HEK293 (cell line): ENCODE measurements around the gene ITGA8.
"Not testable (repeated sequence)": the region's sequence is repeated elsewhere in the genome, so short reads cannot be mapped to it uniquely, and the experiment has no call there.

Experiments
- CTCF ChIA-PET: fragments of 350-600 bp; formaldehyde crosslinking; extraction: SDS; loops from one replicate; lab custom pipeline; 2021; ENCODE audit warnings: antibody characterized with exemption; lab: Yijun Ruan, JAX
- POLR2A ChIA-PET: fragments of 300-600 bp; formaldehyde crosslinking; extraction: SDS; loops from one replicate; lab custom pipeline; 2020; ENCODE audit warnings: antibody characterized with exemption, inconsistent platforms; lab: Yijun Ruan, JAX
- H3K27ac ChIP-seq: fragments of 200-500 bp; sonication (Bioruptor generic); 2 replicates; pipeline ENCODE4 v1.5.1; 2014; ENCODE audit warnings: low read depth, low read length, control low read depth, inconsistent platforms; ENCODE audit errors: extremely low read depth
- H3K36me3 ChIP-seq, 2 experiments: fragments of 200-500 bp in 1 of 2; sonication (Bioruptor generic) in 1 of 2; 1 replicate in 1 of 2; 2 replicates in 1 of 2; pipeline ENCODE4 v1.5.1; 2014 to 2017; ENCODE audit warnings: inconsistent platforms in 2 of 2, low read length in 2 of 2; ENCODE audit not compliant: control insufficient read depth in 2 of 2, insufficient read depth in 1 of 2
- H3K4me1 ChIP-seq: fragments of 200-500 bp; sonication (Bioruptor generic); 2 replicates; pipeline ENCODE4 v1.5.1; 2014; ENCODE audit warnings: mild to moderate bottlenecking, low read length, inconsistent platforms; ENCODE audit not compliant: control insufficient read depth, insufficient read depth
- H3K4me3 ChIP-seq: 2 replicates; pipeline ENCODE4 v1.5.1; 2011; ENCODE audit warnings: low read depth, mild to moderate bottlenecking, control low read depth, low read length, moderate library complexity
- H3K9me3 ChIP-seq: fragments of 200-500 bp; sonication (Bioruptor generic); 2 replicates; pipeline ENCODE4 v1.5.1; 2014; ENCODE audit warnings: low read depth, low read length, inconsistent platforms; ENCODE audit not compliant: control insufficient read depth, insufficient read depth
- HOXC10 ChIP-seq: sonication (generic); formaldehyde crosslinking; IDR thresholded peaks from 2 replicates; pipeline ENCODE4 v1.8.1; 2023; ENCODE audit warnings: mild to moderate bottlenecking, missing genetic modification reagents
- MEIS1 ChIP-seq: sonication (generic); formaldehyde crosslinking; IDR thresholded peaks from 2 replicates; pipeline ENCODE4 v1.8.1; 2022; ENCODE audit warnings: missing genetic modification reagents, mild to moderate bottlenecking, borderline replicate concordance
- PRDM1 ChIP-seq: fragments of 450-650 bp; formaldehyde crosslinking; IDR thresholded peaks from 2 replicates; pipeline ENCODE4; 2016; ENCODE audit warnings: missing biosample characterization, missing genetic modification characterization
- ZFP37 ChIP-seq: fragments of 450-650 bp; formaldehyde crosslinking; IDR thresholded peaks from 2 replicates; pipeline ENCODE4 v1.5.1; 2016; ENCODE audit warnings: missing biosample characterization, missing genetic modification characterization
- ZNF132 ChIP-seq: fragments of 450-650 bp; formaldehyde crosslinking; IDR thresholded peaks from 2 replicates; pipeline ENCODE4 v1.5.1; 2017; ENCODE audit warnings: missing biosample characterization, missing genetic modification characterization, borderline replicate concordance
- ZNF155 ChIP-seq: fragments of 450-650 bp; formaldehyde crosslinking; IDR thresholded peaks from 2 replicates; pipeline ENCODE4 v1.5.1; 2016; ENCODE audit warnings: missing biosample characterization, missing genetic modification characterization
- ZNF174 ChIP-seq: fragments of 450-650 bp; formaldehyde crosslinking; IDR thresholded peaks from 2 replicates; pipeline ENCODE4 v1.5.0; 2017; ENCODE audit warnings: missing biosample characterization, mild to moderate bottlenecking, missing genetic modification characterization
- ZNF19 ChIP-seq: fragments of 450-650 bp; formaldehyde crosslinking; IDR thresholded peaks from 2 replicates; pipeline ENCODE4; 2016; ENCODE audit warnings: missing biosample characterization, missing genetic modification characterization, low read depth
- ZNF248 ChIP-seq: fragments of 450-650 bp; formaldehyde crosslinking; IDR thresholded peaks from 2 replicates; pipeline ENCODE4 v1.5.1; 2017; ENCODE audit warnings: missing biosample characterization, missing genetic modification characterization
- ZNF366 ChIP-seq: fragments of 450-650 bp; formaldehyde crosslinking; conservative IDR thresholded peaks from 2 replicates; pipeline ENCODE4 v1.5.1; 2016; ENCODE audit warnings: missing biosample characterization, missing genetic modification characterization
- ZNF391 ChIP-seq: fragments of 450-650 bp; formaldehyde crosslinking; IDR thresholded peaks from 2 replicates; pipeline ENCODE4 v1.5.1; 2016; ENCODE audit warnings: low read depth, missing biosample characterization, missing genetic modification characterization, borderline replicate concordance
- ZNF549 ChIP-seq: fragments of 450-650 bp; IDR thresholded peaks from 2 replicates; pipeline ENCODE4 v1.5.1; 2018; ENCODE audit warnings: missing biosample characterization, missing genetic modification characterization, mild to moderate bottlenecking, inconsistent platforms, moderate library complexity
- ZNF623 ChIP-seq: fragments of 450-650 bp; formaldehyde crosslinking; IDR thresholded peaks from 2 replicates; pipeline ENCODE4 v1.5.1; 2016; ENCODE audit warnings: missing biosample characterization, missing genetic modification characterization
- ZNF639 ChIP-seq: fragments of 450-650 bp; formaldehyde crosslinking; IDR thresholded peaks from 2 replicates; pipeline ENCODE4 v1.5.1; 2016; ENCODE audit warnings: missing biosample characterization, missing genetic modification characterization
- ZNF792 ChIP-seq: fragments of 450-650 bp; formaldehyde crosslinking; IDR thresholded peaks from 2 replicates; pipeline ENCODE4 v1.5.1; 2016; ENCODE audit warnings: missing biosample characterization, missing genetic modification characterization
- ZSCAN18 ChIP-seq: fragments of 450-650 bp; formaldehyde crosslinking; IDR thresholded peaks from 2 replicates; pipeline ENCODE4 v1.5.1; 2016; ENCODE audit warnings: missing biosample characterization, missing genetic modification characterization
- TF ChIP-seq, protein P1 (sequence below): fragments of 450-650 bp; formaldehyde crosslinking; IDR thresholded peaks from 2 replicates; pipeline ENCODE4 v1.5.1; 2016; ENCODE audit warnings: missing biosample characterization, missing genetic modification characterization

The ITGA8 gene

DNA sequence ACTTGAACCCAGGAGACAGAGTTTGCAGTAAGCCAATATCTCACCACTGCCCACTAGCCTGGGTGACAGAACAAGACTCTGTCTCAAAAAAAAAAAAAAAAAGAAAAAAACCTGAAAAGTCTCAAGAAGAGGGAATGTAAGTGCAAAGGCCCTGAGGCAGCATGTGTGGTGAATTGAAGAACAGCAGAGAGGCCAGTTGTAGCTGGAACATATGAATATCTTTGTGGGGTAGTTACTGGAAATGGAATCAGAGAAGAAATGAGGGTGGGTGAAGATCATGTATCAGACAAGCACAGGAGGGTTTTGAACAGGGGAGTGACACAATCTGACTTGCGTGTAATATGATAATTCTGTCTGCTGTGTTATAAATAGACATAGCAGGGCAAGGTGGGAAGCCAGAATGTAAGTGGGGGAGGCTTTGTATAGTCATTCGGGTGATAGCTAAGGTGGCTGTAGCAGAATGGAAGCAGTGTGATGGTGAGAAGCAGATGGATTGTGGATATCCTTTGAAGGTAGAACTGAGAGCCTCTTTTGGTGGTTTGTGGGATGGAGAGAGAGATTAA, 45.3 kb upstream of the ITGA8 start:
- no peak overlapping the region for H3K4me3 ChIP-seq
- no peaks in the 10 kb centered on the region for H3K36me3 ChIP-seq
- H3K9me3 ChIP-seq, result no peaks in the 10 kb centered on the region
- H3K4me1 ChIP-seq, result no peaks in the 10 kb centered on the region
- TF ChIP-seq ZNF623 (peak; percentile 96), ZSCAN18 (no peak)
- ChIA-PET CTCF (interaction anchor here (0.6 kb wide), 1 partner anchor 22 kb away, joined by 3 read pairs; no protein-coding TSS in a partner anchor), POLR2A (no interaction called here)
- H3K27ac ChIP-seq, result no peak overlapping the region

DNA sequence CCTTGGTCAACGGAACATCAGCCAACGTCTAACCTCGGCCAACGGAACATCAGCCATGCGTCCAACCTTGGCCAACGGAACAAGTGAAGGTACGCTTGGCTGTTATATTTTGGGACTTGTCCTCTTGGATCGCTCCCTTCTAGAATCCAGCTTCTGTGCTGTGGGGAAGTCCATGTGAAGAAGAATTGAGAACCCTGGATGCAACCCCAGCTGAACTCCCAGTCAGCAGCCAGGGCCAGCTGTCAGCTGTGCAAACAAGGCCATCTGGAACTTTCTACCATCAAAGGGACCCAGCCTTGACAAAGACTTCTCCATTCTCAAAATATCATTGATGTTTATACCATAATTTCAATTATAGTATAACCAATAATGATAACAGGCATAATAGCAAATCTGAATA, 43.3 kb upstream of the ITGA8 start:
- no peaks in the 10 kb centered on the region for H3K9me3 ChIP-seq
- TF ChIP-seq ZNF174 (tag by site-specific recombination), result no peak
- TF ChIP-seq MEIS1, result no peak
- no peak for TF ChIP-seq ZNF639 (tag by site-specific recombination)
- no peak for TF ChIP-seq ZNF19
- TF ChIP-seq, protein P1, sequence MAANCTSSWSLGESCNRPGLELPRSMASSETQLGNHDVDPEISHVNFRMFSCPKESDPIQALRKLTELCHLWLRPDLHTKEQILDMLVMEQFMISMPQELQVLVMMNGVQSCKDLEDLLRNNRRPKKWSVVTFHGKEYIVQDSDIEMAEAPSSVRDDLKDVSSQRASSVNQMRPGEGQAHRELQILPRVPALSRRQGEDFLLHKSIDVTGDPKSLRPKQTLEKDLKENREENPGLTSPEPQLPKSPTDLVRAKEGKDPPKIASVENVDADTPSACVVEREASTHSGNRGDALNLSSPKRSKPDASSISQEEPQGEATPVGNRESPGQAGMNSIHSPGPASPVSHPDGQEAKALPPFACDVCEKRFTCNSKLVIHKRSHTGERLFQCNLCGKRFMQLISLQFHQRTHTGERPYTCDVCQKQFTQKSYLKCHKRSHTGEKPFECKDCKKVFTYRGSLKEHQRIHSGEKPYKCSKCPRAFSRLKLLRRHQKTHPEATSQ (tag by site-specific recombination), result no peak
- TF ChIP-seq ZNF391 (tag by site-specific recombination), result no peak
- no peak for TF ChIP-seq ZNF549 (tag by site-specific recombination)
- TF ChIP-seq ZFP37 (tag by site-specific recombination), result no peak
- no peak for TF ChIP-seq ZNF792 (tag by site-specific recombination)
- no peak for TF ChIP-seq ZNF248 (tag by site-specific recombination)
- no peak for TF ChIP-seq ZNF132 (tag by site-specific recombination)
- TF ChIP-seq HOXC10, result no peak
- TF ChIP-seq ZNF155 (tag by site-specific recombination), result no peak
- ChIA-PET CTCF (no interaction called here), POLR2A (no interaction called here)
- H3K36me3 ChIP-seq, result no peaks in the 10 kb centered on the region
- no peak overlapping the region for H3K27ac ChIP-seq
- no peaks in the 10 kb centered on the region for H3K4me1 ChIP-seq
- H3K4me3 ChIP-seq, result no peak overlapping the region

DNA sequence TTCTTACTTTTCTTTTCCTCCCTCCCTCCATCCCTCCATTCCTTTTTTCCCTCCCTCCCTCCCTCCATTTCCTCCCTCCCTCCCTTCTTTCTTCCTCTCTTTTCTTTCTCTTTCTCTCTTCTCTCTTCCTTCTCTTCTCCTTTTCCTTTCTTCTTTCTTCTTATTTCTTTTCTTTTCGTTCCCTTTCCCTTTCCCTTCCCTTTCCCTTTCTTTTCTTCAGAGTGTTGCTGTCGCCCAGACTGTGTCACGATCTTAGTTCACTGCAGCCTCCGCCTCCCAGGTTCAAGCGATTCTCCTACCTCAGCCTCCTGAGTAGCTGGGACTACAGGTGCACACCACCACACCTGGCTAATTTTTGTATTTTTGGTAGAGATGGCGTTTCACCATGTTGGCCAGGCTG, 42.5 kb upstream of the ITGA8 start:
- H3K27ac ChIP-seq, H3K4me3 ChIP-seq, H3K4me1 ChIP-seq, H3K9me3 ChIP-seq, CTCF ChIA-PET, POLR2A ChIA-PET: not testable (repeated sequence)
- peak; percentile 38; the same call in 1 of the 2 replicates for TF ChIP-seq ZNF366 (tag by site-specific recombination)
- TF ChIP-seq PRDM1 (tag by site-specific recombination), result peak; percentile 92
- TF ChIP-seq, all 188 proteins: peak for 2; not testable (repeated sequence) for 186
- not testable (repeated sequence) for H3K36me3 ChIP-seq
